ENCODE results near the gene UPF2.

The UPF2 gene

GRCh38 chr10:11950325-11951018 is 92.1 kb downstream of the UPF2 start:
- Histone ChIP-seq H3K4me3 (ENCODE audit: low read depth in 1 of 2, low read length in 2 of 2) (no peak overlapping the region), H3K9me3 (ENCODE audit: insufficient read depth, low read length, severe bottlenecking) (no peaks in the 10 kb centered on the region), H4K20me1 (ENCODE audit: insufficient read depth, low read length) (no peaks in the 10 kb centered on the region), H3K9ac (ENCODE audit: low read depth, low read length) (no peak overlapping the region), H3K4me2 (ENCODE audit: insufficient read depth, low read length) (no peak overlapping the region), H3K27me3 (ENCODE audit: insufficient read depth, low read length, poor library complexity) (no peaks in the 10 kb centered on the region), H3K27ac (ENCODE audit: low read length) (no peak overlapping the region), H3K79me2 (ENCODE audit: insufficient read depth, low read length) (no peaks in the 10 kb centered on the region), H2AFZ (ENCODE audit: low read depth, low read length) (no peak overlapping the region), H3K4me1 (ENCODE audit: insufficient read depth, low read length) (no peaks in the 10 kb centered on the region), H3K36me3 (ENCODE audit: insufficient read depth, low read length) (peaks cover 55% of the 10 kb centered on the region)
- TF ChIP-seq CTCF (IDR thresholded peaks at IDR 0.05; ENCODE audit: borderline replicate concordance, extremely low read depth, low read length, poor library complexity, severe bottlenecking) (no peak), EZH2 (IDR thresholded peaks at IDR 0.05; ENCODE audit: borderline replicate concordance, low read depth, low read length, severe bottlenecking) (no peak)
- ATAC-seq (ENCODE audit: insufficient read depth, low read depth): no peak
- DNase-seq: no peak

- ATAC-seq (ENCODE audit: insufficient read depth, low read depth): no peak
- H3K4me1 ChIP-seq (ENCODE audit: insufficient read depth, low read length): no peaks in the 10 kb centered on the region
Observed at GRCh38 chr10:11949152-11949551, 93.5 kb downstream of the UPF2 start.

GRCh38 chr10:11946652-11947051 is 96.0 kb downstream of the UPF2 start:
- DNase-seq (no peak), ATAC-seq (ENCODE audit: insufficient read depth, low read depth) (no peak)
- Histone ChIP-seq H3K36me3 (ENCODE audit: insufficient read depth, low read length) (peaks cover 68% of the 10 kb centered on the region), H3K9me3 (ENCODE audit: insufficient read depth, low read length, severe bottlenecking) (no peaks in the 10 kb centered on the region), H4K20me1 (ENCODE audit: insufficient read depth, low read length) (no peaks in the 10 kb centered on the region), H3K4me2 (ENCODE audit: insufficient read depth, low read length) (no peak overlapping the region), H3K9ac (ENCODE audit: low read depth, low read length) (no peak overlapping the region), H3K79me2 (ENCODE audit: insufficient read depth, low read length) (no peaks in the 10 kb centered on the region), H3K4me3 (ENCODE audit: low read depth in 1 of 2, low read length in 2 of 2) (no peak overlapping the region), H3K27me3 (ENCODE audit: insufficient read depth, low read length, poor library complexity) (no peaks in the 10 kb centered on the region), H2AFZ (ENCODE audit: low read depth, low read length) (no peak overlapping the region), H3K4me1 (ENCODE audit: insufficient read depth, low read length) (no peaks in the 10 kb centered on the region), H3K27ac (ENCODE audit: low read length) (no peak overlapping the region)
- TF ChIP-seq CTCF (IDR thresholded peaks at IDR 0.05; ENCODE audit: borderline replicate concordance, extremely low read depth, low read length, poor library complexity, severe bottlenecking) (no peak), EZH2 (IDR thresholded peaks at IDR 0.05; ENCODE audit: borderline replicate concordance, low read depth, low read length, severe bottlenecking) (no peak)

More at GRCh38 chr10:11949152-11949551, 93.5 kb downstream of the UPF2 start:
- no peak overlapping the region for H3K27ac ChIP-seq (ENCODE audit: low read length)
- no peaks in the 10 kb centered on the region for H3K27me3 ChIP-seq (ENCODE audit: insufficient read depth, low read length, poor library complexity)
- H3K79me2 ChIP-seq (ENCODE audit: insufficient read depth, low read length): no peaks in the 10 kb centered on the region
- H3K4me2 ChIP-seq (ENCODE audit: insufficient read depth, low read length): no peak overlapping the region
- H4K20me1 ChIP-seq (ENCODE audit: insufficient read depth, low read length): no peaks in the 10 kb centered on the region
- H3K9ac ChIP-seq (ENCODE audit: low read depth, low read length): no peak overlapping the region
- H2AFZ ChIP-seq (ENCODE audit: low read depth, low read length): no peak overlapping the region
- H3K4me3 ChIP-seq (ENCODE audit: low read depth in 1 of 2, low read length in 2 of 2): no peak overlapping the region
- peaks cover 58% of the 10 kb centered on the region for H3K36me3 ChIP-seq (ENCODE audit: insufficient read depth, low read length)
- TF ChIP-seq CTCF (IDR thresholded peaks at IDR 0.05; ENCODE audit: borderline replicate concordance, extremely low read depth, low read length, poor library complexity, severe bottlenecking): no peak
- H3K9me3 ChIP-seq (ENCODE audit: insufficient read depth, low read length, severe bottlenecking): no peaks in the 10 kb centered on the region
- no peak for DNase-seq

Measured in DND-41 (cell line).